Measurements from ENCODE around the gene FRS3. TPM values are rescaled to one million over a fixed set of nuclear protein-coding genes. Genes with fewer than 3 reads are reported as not detected.

FRS3 gene
- total and polyA plus RNA-seq, 2 of the 13 experiments (the other 11 are each of a cell fraction or from before 2014, with no cell fraction given): 3.0 to 7.4 TPM

- TF ChIP-seq, protein P1, sequence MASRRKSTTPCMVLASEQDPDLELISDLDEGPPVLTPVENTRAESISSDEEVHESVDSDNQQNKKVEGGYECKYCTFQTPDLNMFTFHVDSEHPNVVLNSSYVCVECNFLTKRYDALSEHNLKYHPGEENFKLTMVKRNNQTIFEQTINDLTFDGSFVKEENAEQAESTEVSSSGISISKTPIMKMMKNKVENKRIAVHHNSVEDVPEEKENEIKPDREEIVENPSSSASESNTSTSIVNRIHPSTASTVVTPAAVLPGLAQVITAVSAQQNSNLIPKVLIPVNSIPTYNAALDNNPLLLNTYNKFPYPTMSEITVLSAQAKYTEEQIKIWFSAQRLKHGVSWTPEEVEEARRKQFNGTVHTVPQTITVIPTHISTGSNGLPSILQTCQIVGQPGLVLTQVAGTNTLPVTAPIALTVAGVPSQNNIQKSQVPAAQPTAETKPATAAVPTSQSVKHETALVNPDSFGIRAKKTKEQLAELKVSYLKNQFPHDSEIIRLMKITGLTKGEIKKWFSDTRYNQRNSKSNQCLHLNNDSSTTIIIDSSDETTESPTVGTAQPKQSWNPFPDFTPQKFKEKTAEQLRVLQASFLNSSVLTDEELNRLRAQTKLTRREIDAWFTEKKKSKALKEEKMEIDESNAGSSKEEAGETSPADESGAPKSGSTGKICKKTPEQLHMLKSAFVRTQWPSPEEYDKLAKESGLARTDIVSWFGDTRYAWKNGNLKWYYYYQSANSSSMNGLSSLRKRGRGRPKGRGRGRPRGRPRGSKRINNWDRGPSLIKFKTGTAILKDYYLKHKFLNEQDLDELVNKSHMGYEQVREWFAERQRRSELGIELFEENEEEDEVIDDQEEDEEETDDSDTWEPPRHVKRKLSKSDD (CRISPR knock-in tag; IDR thresholded peaks at IDR 0.05; ENCODE audit: low read depth): peak; percentile 85
- TF ChIP-seq SIX4 (CRISPR knock-in tag; IDR thresholded peaks at IDR 0.05) (0 out of 2 replicates have a peak, but pooled peaks have one; percentile 29), NFE2L1 (CRISPR knock-in tag; IDR thresholded peaks at IDR 0.05; ENCODE audit: borderline replicate concordance) (no peak), DBP (CRISPR knock-in tag; IDR thresholded peaks at IDR 0.05; ENCODE audit: not compliant biosample characterization) (no peak), ZNF207 (IDR thresholded peaks at IDR 0.05; ENCODE audit: borderline replicate concordance) (no peak), RNF2 (conservative IDR thresholded peaks at IDR 0.05; ENCODE audit: low read depth) (no peak), DMAP1 (CRISPR knock-in tag; IDR thresholded peaks at IDR 0.05) (0 out of 2 replicates have a peak, but pooled peaks have one; percentile 49), CSRNP2 (CRISPR knock-in tag; conservative IDR thresholded peaks at IDR 0.05; ENCODE audit: low read depth) (no peak), SUZ12 (IDR thresholded peaks at IDR 0.05; ENCODE audit: low read depth, low read length) (0 out of 2 replicates have a peak, but pooled peaks have one; percentile 7), SP2 (CRISPR knock-in tag; IDR thresholded peaks at IDR 0.05) (peak; percentile 58; the same call in 1 of the 2 replicates), HOXD1 (CRISPR knock-in tag; IDR thresholded peaks at IDR 0.05) (no peak), NCOA1 (CRISPR knock-in tag; IDR thresholded peaks at IDR 0.05) (no peak), PRDM10 (CRISPR knock-in tag; IDR thresholded peaks at IDR 0.05; ENCODE audit: low read depth) (peak; percentile 51; the same call in 1 of the 2 replicates)
- TF ChIP-seq, protein P2, sequence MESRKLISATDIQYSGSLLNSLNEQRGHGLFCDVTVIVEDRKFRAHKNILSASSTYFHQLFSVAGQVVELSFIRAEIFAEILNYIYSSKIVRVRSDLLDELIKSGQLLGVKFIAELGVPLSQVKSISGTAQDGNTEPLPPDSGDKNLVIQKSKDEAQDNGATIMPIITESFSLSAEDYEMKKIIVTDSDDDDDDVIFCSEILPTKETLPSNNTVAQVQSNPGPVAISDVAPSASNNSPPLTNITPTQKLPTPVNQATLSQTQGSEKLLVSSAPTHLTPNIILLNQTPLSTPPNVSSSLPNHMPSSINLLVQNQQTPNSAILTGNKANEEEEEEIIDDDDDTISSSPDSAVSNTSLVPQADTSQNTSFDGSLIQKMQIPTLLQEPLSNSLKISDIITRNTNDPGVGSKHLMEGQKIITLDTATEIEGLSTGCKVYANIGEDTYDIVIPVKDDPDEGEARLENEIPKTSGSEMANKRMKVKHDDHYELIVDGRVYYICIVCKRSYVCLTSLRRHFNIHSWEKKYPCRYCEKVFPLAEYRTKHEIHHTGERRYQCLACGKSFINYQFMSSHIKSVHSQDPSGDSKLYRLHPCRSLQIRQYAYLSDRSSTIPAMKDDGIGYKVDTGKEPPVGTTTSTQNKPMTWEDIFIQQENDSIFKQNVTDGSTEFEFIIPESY (CRISPR knock-in tag; IDR thresholded peaks at IDR 0.05): peak; percentile 88
Measured at GRCh38 chr6:41779788-41780550, at the start of gene FRS3 (continued).
